HepG2 (cell line): ENCODE data around the gene PHTF1. TPM values are rescaled to one million over a fixed set of nuclear protein-coding genes. Genes with fewer than 3 reads are reported as not detected.

Source experiments
- ATAD3A ChIP-seq: sonication (generic); formaldehyde crosslinking; IDR thresholded peaks from 2 replicates; pipeline ENCODE4 v1.4.0; 2020; ENCODE audit warnings: missing genetic modification reagents
- ATF7-NPFF ChIP-seq: sonication (generic); formaldehyde crosslinking; IDR thresholded peaks from 2 replicates; pipeline ENCODE4 v1.8.1; 2023; ENCODE audit warnings: mild to moderate bottlenecking, low read depth, missing genetic modification reagents, moderate library complexity
- GPN1 ChIP-seq: sonication (generic); formaldehyde crosslinking; IDR thresholded peaks from 2 replicates; pipeline ENCODE4 v1.5.1; 2020; ENCODE audit warnings: missing genetic modification reagents, borderline replicate concordance
- JUN ChIP-seq: sonication (generic); formaldehyde crosslinking; IDR thresholded peaks from 2 replicates; pipeline ENCODE4 v1.4.0; 2020; ENCODE audit warnings: mild to moderate bottlenecking, missing genetic modification reagents
- NFAT5 ChIP-seq: sonication (generic); formaldehyde crosslinking; IDR thresholded peaks from 2 replicates; pipeline ENCODE4 v1.4.0; 2020; ENCODE audit warnings: missing genetic modification reagents
- PTBP1 ChIP-seq: fragments of 200-400 bp; formaldehyde crosslinking; IDR thresholded peaks from 2 replicates; pipeline ENCODE4 v1.6.1; 2018; ENCODE audit warnings: low read length, low read depth; ENCODE audit not compliant: poor library complexity, severe bottlenecking
- ZNF263 ChIP-seq: sonication (generic); formaldehyde crosslinking; IDR thresholded peaks from 2 replicates; pipeline ENCODE4 v1.4.0; 2020; ENCODE audit warnings: missing genetic modification reagents
- ZNF589 ChIP-seq: sonication (generic); formaldehyde crosslinking; conservative IDR thresholded peaks from 2 replicates; pipeline ENCODE4 v1.8.0; 2022; ENCODE audit warnings: mild to moderate bottlenecking, moderate library complexity, missing genetic modification reagents
- polyA plus RNA-seq, 8 experiments: library from polyadenylated mRNA; depleted of rRNA in 3 of 8; stranded (reverse) in 7 of 8; unstranded in 1 of 8; fragments of >200 nt; fragmentation: Illumina TruSeq in 4 of 8; extraction: Trizol in 4 of 8; gene quantifications; 2 replicates each; pipeline versions ENCODE4 v1.2.1 to v1.2.3, GENCODE V29; 2011 to 2016; ENCODE audit warnings: low read depth in 4 of 8, missing spikeins in 1 of 8, mixed read lengths in 1 of 8; ENCODE audit not compliant: insufficient read depth in 1 of 8
- total RNA-seq, 5 experiments: library from RNA; depleted of rRNA; stranded (reverse); fragments of >200 nt; fragmentation: Illumina TruSeq; extraction: Trizol; gene quantifications; 2 replicates each; pipeline ENCODE4 v1.2.3, GENCODE V29; 2016; ENCODE audit warnings: low read depth in 1 of 5
- TF ChIP-seq, protein P1 (sequence below): sonication (generic); formaldehyde crosslinking; IDR thresholded peaks from 2 replicates; pipeline ENCODE4 v1.4.0; 2020; ENCODE audit warnings: missing genetic modification reagents, borderline replicate concordance
- TF ChIP-seq, protein P2 (sequence below): sonication (generic); formaldehyde crosslinking; IDR thresholded peaks from 2 replicates; pipeline ENCODE4 v1.4.0; 2020; ENCODE audit warnings: mild to moderate bottlenecking, missing genetic modification reagents
- TF ChIP-seq, protein P3 (sequence below), 2 experiments: sonication (generic) in 1 of 2; formaldehyde crosslinking in 1 of 2; IDR thresholded peaks; 2 replicates each; pipeline versions ENCODE4 v1.5.1 to v1.6.1; 2011 to 2020; ENCODE audit warnings: borderline replicate concordance in 1 of 2, low read depth in 1 of 2, low read length in 1 of 2, mild to moderate bottlenecking in 1 of 2, missing genetic modification reagents in 1 of 2, moderate library complexity in 1 of 2

Gene PHTF1
- total and polyA plus RNA-seq, 2 of the 13 experiments (the other 11 are each of a cell fraction or from before 2014, with no cell fraction given) = 5.0 to 19.7 TPM

GRCh38 chr1:113759333-113760101, at the start of gene PHTF1 (continued):
- TF ChIP-seq, protein P1, sequence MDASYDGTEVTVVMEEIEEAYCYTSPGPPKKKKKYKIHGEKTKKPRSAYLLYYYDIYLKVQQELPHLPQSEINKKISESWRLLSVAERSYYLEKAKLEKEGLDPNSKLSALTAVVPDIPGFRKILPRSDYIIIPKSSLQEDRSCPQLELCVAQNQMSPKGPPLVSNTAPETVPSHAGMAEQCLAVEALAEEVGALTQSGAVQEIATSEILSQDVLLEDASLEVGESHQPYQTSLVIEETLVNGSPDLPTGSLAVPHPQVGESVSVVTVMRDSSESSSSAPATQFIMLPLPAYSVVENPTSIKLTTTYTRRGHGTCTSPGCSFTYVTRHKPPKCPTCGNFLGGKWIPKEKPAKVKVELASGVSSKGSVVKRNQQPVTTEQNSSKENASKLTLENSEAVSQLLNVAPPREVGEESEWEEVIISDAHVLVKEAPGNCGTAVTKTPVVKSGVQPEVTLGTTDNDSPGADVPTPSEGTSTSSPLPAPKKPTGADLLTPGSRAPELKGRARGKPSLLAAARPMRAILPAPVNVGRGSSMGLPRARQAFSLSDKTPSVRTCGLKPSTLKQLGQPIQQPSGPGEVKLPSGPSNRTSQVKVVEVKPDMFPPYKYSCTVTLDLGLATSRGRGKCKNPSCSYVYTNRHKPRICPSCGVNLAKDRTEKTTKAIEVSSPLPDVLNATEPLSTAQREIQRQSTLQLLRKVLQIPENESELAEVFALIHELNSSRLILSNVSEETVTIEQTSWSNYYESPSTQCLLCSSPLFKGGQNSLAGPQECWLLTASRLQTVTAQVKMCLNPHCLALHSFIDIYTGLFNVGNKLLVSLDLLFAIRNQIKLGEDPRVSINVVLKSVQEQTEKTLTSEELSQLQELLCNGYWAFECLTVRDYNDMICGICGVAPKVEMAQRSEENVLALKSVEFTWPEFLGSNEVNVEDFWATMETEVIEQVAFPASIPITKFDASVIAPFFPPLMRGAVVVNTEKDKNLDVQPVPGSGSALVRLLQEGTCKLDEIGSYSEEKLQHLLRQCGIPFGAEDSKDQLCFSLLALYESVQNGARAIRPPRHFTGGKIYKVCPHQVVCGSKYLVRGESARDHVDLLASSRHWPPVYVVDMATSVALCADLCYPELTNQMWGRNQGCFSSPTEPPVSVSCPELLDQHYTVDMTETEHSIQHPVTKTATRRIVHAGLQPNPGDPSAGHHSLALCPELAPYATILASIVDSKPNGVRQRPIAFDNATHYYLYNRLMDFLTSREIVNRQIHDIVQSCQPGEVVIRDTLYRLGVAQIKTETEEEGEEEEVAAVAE (CRISPR knock-in tag) = no peak; the same call in 1 of the 2 replicates
- TF ChIP-seq, protein P2, sequence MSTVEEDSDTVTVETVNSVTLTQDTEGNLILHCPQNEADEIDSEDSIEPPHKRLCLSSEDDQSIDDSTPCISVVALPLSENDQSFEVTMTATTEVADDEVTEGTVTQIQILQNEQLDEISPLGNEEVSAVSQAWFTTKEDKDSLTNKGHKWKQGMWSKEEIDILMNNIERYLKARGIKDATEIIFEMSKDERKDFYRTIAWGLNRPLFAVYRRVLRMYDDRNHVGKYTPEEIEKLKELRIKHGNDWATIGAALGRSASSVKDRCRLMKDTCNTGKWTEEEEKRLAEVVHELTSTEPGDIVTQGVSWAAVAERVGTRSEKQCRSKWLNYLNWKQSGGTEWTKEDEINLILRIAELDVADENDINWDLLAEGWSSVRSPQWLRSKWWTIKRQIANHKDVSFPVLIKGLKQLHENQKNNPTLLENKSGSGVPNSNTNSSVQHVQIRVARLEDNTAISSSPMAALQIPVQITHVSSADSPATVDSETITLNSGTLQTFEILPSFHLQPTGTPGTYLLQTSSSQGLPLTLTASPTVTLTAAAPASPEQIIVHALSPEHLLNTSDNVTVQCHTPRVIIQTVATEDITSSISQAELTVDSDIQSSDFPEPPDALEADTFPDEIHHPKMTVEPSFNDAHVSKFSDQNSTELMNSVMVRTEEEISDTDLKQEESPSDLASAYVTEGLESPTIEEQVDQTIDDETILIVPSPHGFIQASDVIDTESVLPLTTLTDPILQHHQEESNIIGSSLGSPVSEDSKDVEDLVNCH (CRISPR knock-in tag) = no peak
- TF ChIP-seq PTBP1 (no peak), GPN1 (CRISPR knock-in tag) (0 out of 2 replicates have a peak, but pooled peaks have one; percentile 48), NFAT5 (CRISPR knock-in tag) (peak; percentile 66; the same call in 1 of the 2 replicates), ATAD3A (CRISPR knock-in tag) (no peak), ZNF589 (CRISPR knock-in tag) (no peak), ZNF263 (CRISPR knock-in tag) (no peak), JUN (no peak), ATF7-NPFF (CRISPR knock-in tag) (peak; percentile 65; the same call in 1 of the 2 replicates)
- TF ChIP-seq, protein P3, sequence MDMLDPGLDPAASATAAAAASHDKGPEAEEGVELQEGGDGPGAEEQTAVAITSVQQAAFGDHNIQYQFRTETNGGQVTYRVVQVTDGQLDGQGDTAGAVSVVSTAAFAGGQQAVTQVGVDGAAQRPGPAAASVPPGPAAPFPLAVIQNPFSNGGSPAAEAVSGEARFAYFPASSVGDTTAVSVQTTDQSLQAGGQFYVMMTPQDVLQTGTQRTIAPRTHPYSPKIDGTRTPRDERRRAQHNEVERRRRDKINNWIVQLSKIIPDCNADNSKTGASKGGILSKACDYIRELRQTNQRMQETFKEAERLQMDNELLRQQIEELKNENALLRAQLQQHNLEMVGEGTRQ (IDR thresholded peaks at IDR 0.05; ENCODE audit: low read depth, low read length) = no peak
- TF ChIP-seq, protein P3 (CRISPR knock-in tag; IDR thresholded peaks at IDR 0.05; ENCODE audit: borderline replicate concordance) = no peak
